Stomach (tissue), 9 donors: ENCODE measurements around the gene ZC3H11A. TPM values are rescaled to one million over a fixed set of nuclear protein-coding genes. Genes with fewer than 3 reads are reported as not detected.
"Not testable (repeated sequence)": the region's sequence is repeated elsewhere in the genome, so short reads cannot be mapped to it uniquely, and the experiment has no call there.

Experiments
- DNase-seq, 2 donors: peaks; one replicate each; pipeline versions ENCODE4 v3.0.0 to v3.0.0-alpha.2; 2013 to 2019
- H3K27ac ChIP-seq, 5 donors: fragments of 200-600 bp in 4 of 5; sonication (generic) in 4 of 5; one replicate each; pipeline ENCODE4 v1.5.1; 2013 to 2019; ENCODE audit warnings: mild to moderate bottlenecking in 1 of 5, moderate library complexity in 1 of 5
- H3K27me3 ChIP-seq, 3 donors: fragments of 200-600 bp; sonication (generic); one replicate each; pipeline ENCODE4 v1.5.1; 2017 to 2019; ENCODE audit warnings: mixed run types in 1 of 3
- H3K36me3 ChIP-seq, 4 donors: fragments of 200-600 bp; sonication (generic); 1 replicate in 3 of 4; 2 replicates in 1 of 4; pipeline ENCODE4 v1.5.1; 2016 to 2019
- H3K4me1 ChIP-seq, 4 donors: fragments of 200-600 bp; sonication (generic); one replicate each; pipeline ENCODE4 v1.5.1; 2016 to 2019
- H3K4me3 ChIP-seq, 4 donors: fragments of 200-600 bp; sonication (generic) in 3 of 4; one replicate each; pipeline ENCODE4 v1.5.1; 2016 to 2019; ENCODE audit warnings: mild to moderate bottlenecking in 1 of 4
- H3K9me3 ChIP-seq, 4 donors: fragments of 200-600 bp; sonication (generic); one replicate each; pipeline ENCODE4 v1.5.1; 2016 to 2019
- EP300 ChIP-seq: sonication (generic); formaldehyde crosslinking; IDR thresholded peaks from one replicate; pipeline ENCODE4 v1.6.1; 2017; ENCODE audit warnings: antibody characterized with exemption
- POLR2A ChIP-seq, 4 donors: fragments of 450-650 bp; IDR thresholded peaks; one replicate each; pipeline ENCODE4 v1.6.1; 2016; ENCODE audit warnings: antibody characterized with exemption in 4 of 4, control low read depth in 2 of 4, mild to moderate bottlenecking in 1 of 4, moderate library complexity in 1 of 4
- POLR2AphosphoS5 ChIP-seq, 3 donors: sonication (generic); formaldehyde crosslinking; IDR thresholded peaks; one replicate each; pipeline ENCODE4 v1.6.1; 2016; ENCODE audit warnings: antibody characterized with exemption in 3 of 3
- WGBS, 5 donors: extraction: QIAGEN DNeasy Blood & Tissue Kit in 3 of 5; methylation state at CpG; one replicate each; pipeline versions ENCODE4 v1.1.5 to v1.1.7; 2013 to 2018; 5-methylcytosine and 5-hydroxymethylcytosine counted together
- intact Hi-C: fragments of 100-400 bp; cut with DNase I; formaldehyde crosslinking; loops from one replicate; pipeline ENCODE4 v1.15.1; 2023; ENCODE audit warnings: low total_unique reads
- polyA plus RNA-seq, 3 donors: library from polyadenylated mRNA; stranded (reverse); fragments of 200-250 nt; gene quantifications; one replicate each; pipeline ENCODE4 v1.2.3, GENCODE V29; 2013
- total RNA-seq, 5 donors: library from RNA; depleted of rRNA; stranded (reverse); fragments of >200 nt; gene quantifications; one replicate each; pipeline versions ENCODE4 v1.1.0 to v1.2.3, GENCODE V29; 2014 to 2016
- TF ChIP-seq, protein P1 (sequence below), 7 experiments: fragments of 450-650 bp in 4 of 7; fragments of 200-600 bp in 3 of 7; sonication (generic) in 3 of 7; IDR thresholded peaks; one replicate each; pipeline ENCODE4 v1.5.1; 2016 to 2019; ENCODE audit warnings: antibody characterized with exemption in 7 of 7, control low read depth in 2 of 7, mild to moderate bottlenecking in 1 of 7
- donor health status: healthy with polysubstance abuse.
- donor health status: Bipolar disorder and iron deficiency.
- donor health status: healthy.

ZC3H11A gene
- total and polyA plus RNA-seq, 8 donors, result 25.0 to 160 (median 69.4) TPM

DNA sequence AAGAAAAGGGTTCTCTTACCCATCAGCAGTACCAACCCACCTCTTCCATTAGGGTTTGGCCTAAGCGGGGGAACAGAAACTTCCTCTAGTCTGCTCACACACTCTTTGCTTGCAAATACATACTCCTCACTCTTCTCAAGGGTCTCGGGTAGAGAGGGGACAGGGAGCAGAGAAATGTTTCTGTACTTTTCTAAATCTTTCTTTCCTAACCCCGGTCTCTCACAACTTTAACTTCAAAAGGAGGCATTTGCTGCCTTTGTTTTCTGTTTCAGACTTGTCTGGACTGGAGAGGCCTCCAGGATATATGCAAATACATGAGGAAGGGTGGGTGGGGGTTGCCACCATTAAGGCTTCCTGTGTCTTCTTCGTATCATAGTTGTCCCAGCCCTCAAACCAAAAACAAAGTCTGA is 41.0 kb upstream of the ZC3H11A start:
- DNase-seq, result no peak
- intact Hi-C loops, result no loop called here
- no peaks in the 10 kb centered on the region for H3K36me3 ChIP-seq
- 75 to 89% (median 84%) methylated on average over 4 of the region's 4 CpGs for WGBS, 5 donors
- TF ChIP-seq EP300 (no peak), POLR2A (IDR thresholded peaks at IDR 0.05) (no peak), POLR2AphosphoS5 (IDR thresholded peaks at IDR 0.05) (no peak)
- TF ChIP-seq, protein P1, sequence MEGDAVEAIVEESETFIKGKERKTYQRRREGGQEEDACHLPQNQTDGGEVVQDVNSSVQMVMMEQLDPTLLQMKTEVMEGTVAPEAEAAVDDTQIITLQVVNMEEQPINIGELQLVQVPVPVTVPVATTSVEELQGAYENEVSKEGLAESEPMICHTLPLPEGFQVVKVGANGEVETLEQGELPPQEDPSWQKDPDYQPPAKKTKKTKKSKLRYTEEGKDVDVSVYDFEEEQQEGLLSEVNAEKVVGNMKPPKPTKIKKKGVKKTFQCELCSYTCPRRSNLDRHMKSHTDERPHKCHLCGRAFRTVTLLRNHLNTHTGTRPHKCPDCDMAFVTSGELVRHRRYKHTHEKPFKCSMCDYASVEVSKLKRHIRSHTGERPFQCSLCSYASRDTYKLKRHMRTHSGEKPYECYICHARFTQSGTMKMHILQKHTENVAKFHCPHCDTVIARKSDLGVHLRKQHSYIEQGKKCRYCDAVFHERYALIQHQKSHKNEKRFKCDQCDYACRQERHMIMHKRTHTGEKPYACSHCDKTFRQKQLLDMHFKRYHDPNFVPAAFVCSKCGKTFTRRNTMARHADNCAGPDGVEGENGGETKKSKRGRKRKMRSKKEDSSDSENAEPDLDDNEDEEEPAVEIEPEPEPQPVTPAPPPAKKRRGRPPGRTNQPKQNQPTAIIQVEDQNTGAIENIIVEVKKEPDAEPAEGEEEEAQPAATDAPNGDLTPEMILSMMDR (IDR thresholded peaks at IDR 0.05), result no peak
- H3K27me3 ChIP-seq, result no peaks in the 10 kb centered on the region
- no peaks in the 10 kb centered on the region for H3K9me3 ChIP-seq
- H3K4me1 ChIP-seq, result peaks cover 0 to 9% (median 2%) of the 10 kb centered on the region in 4 donors
- no peak overlapping the region for H3K4me3 ChIP-seq
- H3K27ac ChIP-seq, result peak overlapping the region in 1 of 5 donors; percentile 39

- Histone ChIP-seq H3K9me3 (no peaks in the 10 kb centered on the region), H3K27ac (no peak overlapping the region), H3K4me1 (peaks cover 0 to 4% (median 2%) of the 10 kb centered on the region in 4 donors), H3K36me3 (no peaks in the 10 kb centered on the region), H3K4me3 (no peak overlapping the region), H3K27me3 (no peaks in the 10 kb centered on the region)
- 80 to 84% (median 81%) methylated on average over 4 of the region's 4 CpGs for WGBS, 5 donors
- no peak for DNase-seq
- TF ChIP-seq POLR2A (IDR thresholded peaks at IDR 0.05) (no peak), POLR2AphosphoS5 (IDR thresholded peaks at IDR 0.05) (no peak), EP300 (no peak)
- TF ChIP-seq, protein P1 (IDR thresholded peaks at IDR 0.05), result no peak
- intact Hi-C loops, result no loop called here
Measured at GRCh38 chr1:203756036-203756435, 39.4 kb upstream of the ZC3H11A start.

DNA sequence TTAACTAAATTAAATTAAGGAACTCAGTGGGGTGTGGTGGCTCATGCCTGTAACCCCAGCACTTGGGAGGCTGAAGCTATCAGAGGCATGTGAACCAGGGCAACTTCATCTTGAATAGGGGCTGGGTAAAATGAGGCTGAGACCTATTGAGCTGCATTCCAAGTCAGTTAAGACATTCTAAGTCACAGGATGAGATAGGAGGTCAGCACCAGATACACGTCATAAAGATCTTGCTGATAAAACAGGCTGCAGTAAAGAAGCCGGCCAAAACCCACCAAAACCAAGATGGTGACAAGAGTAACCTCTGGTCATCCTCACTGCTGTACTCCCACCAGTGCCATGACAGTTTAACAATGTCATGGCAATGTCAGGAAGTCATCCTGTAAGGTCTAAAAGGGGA is 36.7 kb upstream of the ZC3H11A start:
- H3K27ac ChIP-seq, H3K36me3 ChIP-seq, intact Hi-C loops, DNase-seq, H3K27me3 ChIP-seq, H3K4me1 ChIP-seq, H3K4me3 ChIP-seq, H3K9me3 ChIP-seq: not testable (repeated sequence)
- WGBS, 5 donors, result 73 to 88% (median 81%) methylated on average over 2 of the region's 2 CpGs

DNA sequence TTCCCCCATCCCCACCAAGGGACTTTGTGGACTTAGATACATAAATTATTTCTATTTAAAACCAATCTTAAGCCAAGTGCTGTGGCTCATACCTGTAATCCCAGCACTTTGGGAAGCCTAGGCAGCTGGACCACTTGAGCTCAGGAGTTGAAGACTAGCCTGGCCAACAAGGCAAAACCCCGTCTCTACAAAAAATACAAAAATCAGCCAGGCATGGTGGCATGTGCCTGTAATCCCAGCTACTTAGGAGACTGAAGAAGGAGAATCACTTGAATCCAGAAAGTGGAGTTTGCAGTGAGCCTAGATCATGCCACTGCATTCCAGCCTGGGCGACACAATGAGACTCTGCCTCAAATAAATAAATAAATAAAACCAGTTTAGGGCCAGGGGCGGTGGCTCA is 34.9 kb upstream of the ZC3H11A start:
- Histone ChIP-seq H3K27ac (no peak overlapping the region), H3K27me3 (no peaks in the 10 kb centered on the region), H3K4me1 (no peaks in the 10 kb centered on the region), H3K36me3 (no peaks in the 10 kb centered on the region), H3K9me3 (no peaks in the 10 kb centered on the region), H3K4me3 (no peak overlapping the region)
- TF ChIP-seq, protein P1 (IDR thresholded peaks at IDR 0.05), result no peak
- no peak for TF ChIP-seq EP300
- TF ChIP-seq POLR2A (IDR thresholded peaks at IDR 0.05), result no peak
- no peak for TF ChIP-seq POLR2AphosphoS5 (IDR thresholded peaks at IDR 0.05)
- no peak for DNase-seq
- intact Hi-C loops, result no loop called here
- 90 to 97% (median 93%) methylated on average over 3 of the region's 3 CpGs for WGBS, 5 donors

DNA sequence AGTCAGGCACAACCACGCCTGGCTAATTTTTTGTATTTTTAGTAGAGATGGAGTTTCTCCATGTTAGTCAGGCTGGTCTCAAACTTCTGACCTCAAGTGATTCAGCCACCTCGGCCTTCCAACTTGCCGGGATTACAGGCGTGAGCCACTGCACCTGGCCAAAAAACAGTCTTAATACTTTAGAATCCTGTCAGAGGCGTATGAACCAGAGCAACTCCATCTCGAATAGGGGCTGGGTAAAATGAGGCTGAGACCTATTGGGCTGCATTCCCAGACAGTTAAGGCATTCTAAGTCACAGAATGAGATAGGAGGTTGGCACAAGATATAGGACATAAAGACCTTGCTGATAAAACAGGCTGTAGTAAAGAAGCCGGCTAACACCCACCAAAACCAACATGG is 33.5 kb upstream of the ZC3H11A start:
- H3K27me3 ChIP-seq, H3K9me3 ChIP-seq, H3K27ac ChIP-seq, intact Hi-C loops, DNase-seq, H3K4me3 ChIP-seq, H3K36me3 ChIP-seq, H3K4me1 ChIP-seq: not testable (repeated sequence)
- 76 to 86% (median 81%) methylated on average over 7 of the region's 7 CpGs for WGBS, 5 donors
